SKM-1 treated with dmso at 0.1 percent for 144 hours (cell line): ENCODE measurements around the gene SCAMP2.
"Not testable (repeated sequence)": the region's sequence is repeated elsewhere in the genome, so short reads cannot be mapped to it uniquely, and the experiment has no call there.

Experiments
- DNase-seq: peaks from one replicate; lab custom pipeline; 2025; ENCODE audit not compliant: unreplicated experiment; lab: John Stamatoyannopoulos, UW

Gene SCAMP2

DNA sequence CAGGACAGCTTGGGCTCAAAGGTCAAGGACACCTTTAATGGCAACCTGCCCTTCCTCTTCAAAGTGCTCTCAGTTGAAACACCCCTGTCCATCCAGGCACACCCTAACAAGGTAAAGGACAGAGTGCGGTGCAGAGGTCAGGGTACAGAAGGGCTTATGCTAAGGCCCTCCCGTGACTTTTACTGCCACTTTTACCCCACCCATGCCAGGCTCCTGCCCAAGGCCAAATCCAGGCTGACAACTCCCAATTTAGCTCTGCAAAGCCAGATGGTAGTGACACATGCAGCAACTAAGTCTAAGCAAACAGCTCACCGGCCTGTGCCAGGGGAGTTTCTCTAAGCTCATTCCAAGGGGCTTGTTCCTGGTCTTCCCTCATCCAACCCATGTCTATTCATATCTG, 18.3 kb upstream of the SCAMP2 start:
- DNase-seq = no peak

DNA sequence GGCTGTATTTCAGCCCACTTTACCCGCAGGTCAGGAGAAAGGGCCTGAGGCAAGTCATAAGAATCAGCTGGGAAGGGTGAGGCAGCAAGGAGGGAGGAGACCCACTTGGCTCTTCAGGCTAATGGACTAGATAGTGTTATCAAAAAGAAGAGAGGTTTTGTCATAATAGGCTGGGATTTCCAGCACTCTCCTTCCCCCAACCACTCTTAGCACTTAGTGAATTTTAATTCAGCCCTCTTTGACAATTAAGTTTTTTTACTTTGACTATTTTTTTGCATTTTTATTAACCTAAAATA, 17.4 kb upstream of the SCAMP2 start:
- no peak for DNase-seq

- peak; percentile 79 for DNase-seq
Observed at GRCh38 chr15:74889883-74890664, 16.9 kb upstream of the SCAMP2 start, which contains the start of gene MPI. TSS of gene MPI (plus strand) at chr15:74890042. CDS start at chr15:74890074, 32 bp downstream.

GRCh38 chr15:74889390-74889882, 16.3 kb upstream of the SCAMP2 start:
- DNase-seq = peak; percentile 17

DNA sequence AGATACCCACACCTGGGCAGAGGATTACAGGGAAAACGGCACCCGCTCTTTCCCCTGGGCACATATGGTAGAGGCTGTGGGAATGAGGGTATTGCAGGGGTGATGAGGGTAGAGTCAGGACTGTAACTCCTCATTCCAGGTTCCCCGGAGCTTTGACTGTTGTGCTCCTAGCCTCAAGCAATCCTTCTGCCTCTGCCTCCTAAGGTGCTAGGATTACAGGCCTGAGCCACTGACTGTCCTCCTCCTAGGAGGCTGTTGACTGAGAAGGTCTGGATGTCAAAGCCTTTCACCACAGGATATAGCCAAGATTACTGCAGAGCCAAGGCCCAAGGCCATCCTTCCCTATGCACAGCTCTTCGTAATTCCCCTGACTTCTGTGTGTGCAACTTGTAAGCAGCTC, 15.6 kb upstream of the SCAMP2 start:
- DNase-seq = no peak

GRCh38 chr15:74887537-74888193, 14.5 kb upstream of the SCAMP2 start:
- not testable (repeated sequence) for DNase-seq

DNA sequence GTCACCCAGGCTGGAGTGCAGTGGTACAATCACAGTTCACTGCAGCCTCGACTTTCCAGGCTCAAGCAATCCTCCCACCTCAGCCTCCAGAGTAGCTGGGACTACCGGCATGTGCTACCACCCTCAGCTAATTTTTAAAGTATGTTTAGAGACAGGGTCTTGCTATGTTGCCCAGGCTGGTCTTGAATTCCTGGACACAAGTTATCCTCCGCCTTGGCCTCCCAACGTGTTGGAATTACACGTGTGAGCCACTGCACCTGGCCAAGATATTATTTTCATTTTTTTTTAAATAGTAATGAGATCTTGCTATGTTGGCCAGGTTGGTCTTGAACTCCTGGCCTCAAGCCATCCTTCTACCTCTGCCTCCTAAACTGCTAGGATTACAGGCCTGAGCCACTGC, 12.3 kb upstream of the SCAMP2 start:
- DNase-seq = no peak

DNA sequence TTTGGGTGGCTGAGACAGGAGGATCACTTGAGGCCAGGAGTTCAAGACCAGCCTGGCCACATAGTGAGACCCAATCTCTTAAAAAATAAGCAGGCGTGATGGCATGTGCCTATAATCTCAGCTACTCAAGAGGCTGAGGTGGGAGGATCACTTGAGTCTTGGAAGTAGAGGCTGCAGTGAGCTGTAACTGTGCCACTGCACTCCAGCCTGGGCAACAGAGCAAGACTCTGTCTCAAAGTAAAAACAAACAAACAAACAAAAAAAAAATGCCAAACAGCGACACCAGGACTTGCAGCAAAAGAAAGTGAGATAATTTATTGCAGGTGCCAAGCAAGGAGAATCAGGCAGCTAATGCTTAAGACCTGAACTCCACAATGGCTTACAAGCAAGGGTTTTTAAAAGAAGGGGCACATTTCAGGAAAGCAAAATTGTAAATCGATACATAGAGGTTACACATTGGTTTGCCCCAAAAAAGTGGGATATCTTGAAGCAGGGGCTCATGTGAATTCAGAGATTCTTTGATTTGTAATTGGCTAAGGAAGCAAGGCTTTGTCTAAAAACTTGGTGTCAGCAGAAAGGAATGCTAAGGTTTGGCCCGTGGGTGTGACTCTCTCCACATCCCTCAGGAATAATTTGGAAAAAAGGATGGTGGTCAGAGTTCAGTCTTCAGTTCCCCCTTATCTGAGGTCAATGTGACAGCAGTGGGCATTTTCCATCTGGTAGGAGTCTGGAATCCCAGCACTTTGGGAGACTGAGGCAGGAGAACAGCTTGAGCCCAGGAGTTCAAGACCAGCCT, 11.5 kb upstream of the SCAMP2 start:
- DNase-seq = no peak

DNA sequence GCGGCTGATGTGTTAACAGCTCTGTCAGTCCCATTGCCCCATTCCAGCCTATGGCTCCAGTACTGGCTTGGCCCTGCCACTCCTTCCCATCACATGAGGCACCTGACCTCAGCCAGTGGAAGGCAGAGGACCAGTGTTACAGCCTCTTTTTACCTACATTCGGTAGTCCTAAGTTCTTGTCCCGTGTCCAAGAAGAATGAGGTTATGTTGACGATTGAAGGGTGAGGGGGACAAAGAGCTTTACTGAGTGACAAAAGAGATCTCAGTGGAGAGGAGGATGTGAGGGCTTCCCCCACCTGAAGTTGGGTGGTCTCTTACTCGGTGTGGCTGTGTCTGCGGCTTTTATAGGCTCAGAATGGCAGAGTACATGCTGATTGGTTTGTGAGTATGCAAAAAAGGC, 9.4 kb upstream of the SCAMP2 start:
- DNase-seq = no peak

DNA sequence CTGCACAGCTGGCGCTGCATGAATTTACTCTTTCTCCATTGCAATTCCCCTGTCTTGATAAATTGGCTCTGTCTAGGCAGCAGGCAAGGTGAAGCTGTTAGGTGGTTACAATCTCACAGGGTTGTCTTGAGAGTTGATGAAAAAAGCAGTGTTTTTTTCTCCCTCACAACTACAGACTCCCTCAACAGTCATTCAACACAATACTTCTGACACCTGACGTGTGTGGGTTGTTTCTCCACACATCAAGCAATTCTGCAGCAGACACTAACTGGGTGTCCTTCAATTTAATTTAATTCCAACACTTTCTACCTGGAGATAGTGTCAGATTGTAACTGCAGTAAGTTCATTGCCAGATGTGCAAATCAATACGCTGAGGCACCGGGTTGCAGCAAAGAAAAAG, 5.1 kb upstream of the SCAMP2 start:
- no peak for DNase-seq

- no peak for DNase-seq
Observed at GRCh38 chr15:74873756-74874424, 725 bp upstream of the SCAMP2 start.

DNA sequence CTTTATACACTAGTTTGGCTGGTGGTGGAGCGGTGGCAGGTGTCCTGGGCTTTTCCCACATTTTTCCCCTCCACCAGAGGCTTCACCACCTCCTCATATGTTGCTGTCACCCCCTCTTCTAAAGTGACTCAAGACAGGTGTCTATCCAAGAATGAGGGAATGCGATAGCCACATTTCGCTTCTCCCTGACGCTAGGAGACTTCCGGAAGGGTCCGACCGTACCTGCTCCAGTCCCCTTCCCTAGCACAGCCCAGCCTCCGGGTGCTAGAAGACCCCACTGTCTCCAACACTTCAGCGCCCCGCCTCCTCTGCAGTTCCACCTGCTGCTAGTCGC, 496 bp downstream of the SCAMP2 start:
- DNase-seq = no peak

- DNase-seq = no peak
Observed at GRCh38 chr15:74870436-74871215, 2.5 kb downstream of the SCAMP2 start.

- peak; percentile 91 for DNase-seq
Observed at GRCh38 chr15:74869726-74870407, 3.3 kb downstream of the SCAMP2 start.

DNA sequence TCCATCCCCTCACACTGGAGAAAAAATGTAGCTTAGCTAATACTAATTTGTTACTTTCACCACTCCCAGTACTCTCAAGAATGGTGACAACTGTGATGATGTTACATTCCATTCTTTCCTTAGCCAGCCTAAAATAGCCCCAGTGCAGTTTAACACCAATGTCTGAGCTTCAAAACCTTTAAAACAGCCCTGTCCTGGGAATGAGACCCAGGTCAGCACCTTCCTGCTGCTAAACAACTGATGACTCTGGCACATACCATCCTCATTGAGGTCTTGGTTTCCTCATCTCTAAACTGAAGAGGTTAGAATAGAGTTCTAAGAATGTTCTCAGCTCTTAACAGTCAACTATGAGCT, 3.8 kb downstream of the SCAMP2 start:
- DNase-seq = no peak

DNA sequence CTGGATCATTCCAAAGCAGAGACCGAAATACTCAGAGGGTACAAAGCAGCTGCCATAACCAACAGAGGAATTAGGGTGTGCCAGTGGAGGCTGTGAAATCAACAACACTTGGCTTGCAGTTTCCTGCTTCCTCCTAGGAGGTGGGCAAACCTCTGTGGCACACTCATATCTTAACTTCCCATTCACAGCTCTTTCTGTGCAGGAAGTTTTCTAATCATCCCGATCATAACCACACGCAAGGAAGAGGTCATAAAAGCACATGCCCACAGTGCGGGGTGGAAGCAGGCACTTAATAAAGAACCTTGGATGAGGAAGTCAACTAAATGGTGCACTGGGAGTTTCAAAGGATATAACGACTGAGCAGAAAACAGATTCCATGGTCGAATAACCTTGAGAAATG, 5.1 kb downstream of the SCAMP2 start:
- peak; percentile 90 for DNase-seq

GRCh38 chr15:74867466-74868038, 5.6 kb downstream of the SCAMP2 start:
- no peak for DNase-seq

- no peak for DNase-seq
Observed at GRCh38 chr15:74866090-74866489, 7.1 kb downstream of the SCAMP2 start.

GRCh38 chr15:74865316-74865715, 7.8 kb downstream of the SCAMP2 start:
- no peak for DNase-seq

DNA sequence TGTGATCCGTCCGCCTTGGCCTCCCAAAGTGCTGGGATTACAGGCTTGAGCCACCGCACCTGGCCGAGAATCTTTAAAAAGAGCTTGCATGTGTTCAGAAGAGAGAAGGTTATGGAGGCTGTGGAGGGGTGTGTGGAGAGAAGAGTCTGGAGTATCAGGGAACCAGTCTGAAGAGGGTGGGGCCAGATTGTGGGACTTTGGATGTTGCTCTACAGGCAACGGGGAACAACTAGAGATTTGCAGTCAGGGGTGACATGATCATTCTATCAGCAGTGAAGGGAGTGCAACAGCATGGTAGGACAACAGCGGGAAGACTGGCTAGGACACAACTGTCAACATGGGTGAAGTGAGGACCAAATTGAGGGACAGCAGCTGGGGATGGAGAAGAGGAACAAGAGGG, 8.9 kb downstream of the SCAMP2 start:
- DNase-seq = no peak
